K562 (cell line): ENCODE measurements around the gene ZNF346. TPM values are rescaled to one million over a fixed set of nuclear protein-coding genes. Genes with fewer than 3 reads are reported as not detected.

Source experiments
- BCOR ChIP-seq: fragments of 450-650 bp; IDR thresholded peaks from 2 replicates; pipeline ENCODE4 v1.6.1; 2016
- CCNT2 ChIP-seq: IDR thresholded peaks from 2 replicates; pipeline ENCODE4 v1.6.1; 2011; ENCODE audit warnings: borderline replicate concordance, low read depth, mild to moderate bottlenecking, moderate library complexity, mixed read lengths, low read length; ENCODE audit not compliant: insufficient read length; ENCODE audit errors: extremely low read depth
- DPF2 ChIP-seq: fragments of 450-650 bp; IDR thresholded peaks from 2 replicates; pipeline ENCODE4 v1.6.1; 2016
- KAT8 ChIP-seq: fragments of 450-650 bp; IDR thresholded peaks from 2 replicates; pipeline ENCODE4 v1.6.1; 2016; ENCODE audit warnings: low read depth, mild to moderate bottlenecking
- KDM4B ChIP-seq, 2 experiments: fragments of 450-650 bp in 1 of 2; sonication (generic) in 1 of 2; IDR thresholded peaks; 2 replicates each; pipeline ENCODE4 v1.6.1; 2016 to 2017; ENCODE audit warnings: borderline replicate concordance in 2 of 2, antibody characterized with exemption in 1 of 2, low read depth in 1 of 2, mild to moderate bottlenecking in 1 of 2
- MTA3 ChIP-seq: fragments of 450-650 bp; formaldehyde crosslinking; IDR thresholded peaks from 2 replicates; pipeline ENCODE4 v1.6.1; 2017; ENCODE audit warnings: mild to moderate bottlenecking, borderline replicate concordance
- NFE2 ChIP-seq: IDR thresholded peaks from 2 replicates; pipeline ENCODE4 v1.6.1; 2014; ENCODE audit warnings: antibody characterized with exemption, low read depth
- SREBF2 ChIP-seq: sonication (generic); formaldehyde crosslinking; IDR thresholded peaks from 2 replicates; pipeline ENCODE4 v1.4.0; 2020; ENCODE audit warnings: mild to moderate bottlenecking, missing genetic modification reagents
- ZNF232 ChIP-seq: sonication (generic); formaldehyde crosslinking; IDR thresholded peaks from 2 replicates; pipeline ENCODE4 v1.8.0; 2022; ENCODE audit warnings: mild to moderate bottlenecking, missing genetic modification reagents
- ZNF354B ChIP-seq: fragments of 250-450 bp; sonication (Bioruptor Pico); IDR thresholded peaks from 2 replicates; pipeline ENCODE4 v1.4.0; 2020
- polyA plus RNA-seq, 8 experiments: library from polyadenylated mRNA; depleted of rRNA in 4 of 8; stranded (reverse) in 5 of 8; unstranded in 3 of 8; fragments of >200 nt; fragmentation: Nextera tagmentation in 2 of 8; fragmentation: Illumina TruSeq in 1 of 8; extraction: Ambion mirVana in 2 of 8; extraction: Trizol in 1 of 8; gene quantifications; 2 replicates each; pipeline versions ENCODE4 v1.2.1 to v1.2.3, GENCODE V29; 2011 to 2014; ENCODE audit warnings: inconsistent platforms in 1 of 8, missing spikeins in 1 of 8
- total RNA-seq, 7 experiments: library from RNA; depleted of rRNA in 6 of 7; stranded (reverse); fragments of >200 nt in 6 of 7; fragmentation: Illumina TruSeq in 2 of 7; extraction: Trizol in 2 of 7; gene quantifications; 2 replicates each; pipeline versions ENCODE4 v1.2.1 to v1.2.3, GENCODE V29; 2011 to 2021; ENCODE audit warnings: low replicate concordance in 1 of 7
- TF ChIP-seq, protein P1 (sequence below), 2 experiments: fragments of 450-650 bp in 1 of 2; sonication (generic) in 1 of 2; formaldehyde crosslinking in 1 of 2; IDR thresholded peaks; 2 replicates each; pipeline versions ENCODE4 v1.7.1 to v1.9.0; 2016 to 2022; ENCODE audit warnings: inconsistent platforms in 1 of 2, mild to moderate bottlenecking in 1 of 2, missing genetic modification reagents in 1 of 2
- TF ChIP-seq, protein P2 (sequence below): fragments of 250-450 bp; sonication (Bioruptor Pico); IDR thresholded peaks from 2 replicates; pipeline ENCODE4 v1.8.0; 2021; ENCODE audit warnings: moderate library complexity, mild to moderate bottlenecking, inconsistent platforms
- TF ChIP-seq, protein P3 (sequence below): fragments of 200-400 bp; formaldehyde crosslinking; IDR thresholded peaks from 2 replicates; pipeline ENCODE4 v1.6.1; 2017; ENCODE audit warnings: mild to moderate bottlenecking, low read depth, low read length, moderate library complexity

Gene ZNF346
- total and polyA plus RNA-seq, 9 of the 15 experiments (the other 6 are each of a cell fraction or from before 2014, with no cell fraction given) = 5.0 to 25.1 (median 20.1) TPM

DNA sequence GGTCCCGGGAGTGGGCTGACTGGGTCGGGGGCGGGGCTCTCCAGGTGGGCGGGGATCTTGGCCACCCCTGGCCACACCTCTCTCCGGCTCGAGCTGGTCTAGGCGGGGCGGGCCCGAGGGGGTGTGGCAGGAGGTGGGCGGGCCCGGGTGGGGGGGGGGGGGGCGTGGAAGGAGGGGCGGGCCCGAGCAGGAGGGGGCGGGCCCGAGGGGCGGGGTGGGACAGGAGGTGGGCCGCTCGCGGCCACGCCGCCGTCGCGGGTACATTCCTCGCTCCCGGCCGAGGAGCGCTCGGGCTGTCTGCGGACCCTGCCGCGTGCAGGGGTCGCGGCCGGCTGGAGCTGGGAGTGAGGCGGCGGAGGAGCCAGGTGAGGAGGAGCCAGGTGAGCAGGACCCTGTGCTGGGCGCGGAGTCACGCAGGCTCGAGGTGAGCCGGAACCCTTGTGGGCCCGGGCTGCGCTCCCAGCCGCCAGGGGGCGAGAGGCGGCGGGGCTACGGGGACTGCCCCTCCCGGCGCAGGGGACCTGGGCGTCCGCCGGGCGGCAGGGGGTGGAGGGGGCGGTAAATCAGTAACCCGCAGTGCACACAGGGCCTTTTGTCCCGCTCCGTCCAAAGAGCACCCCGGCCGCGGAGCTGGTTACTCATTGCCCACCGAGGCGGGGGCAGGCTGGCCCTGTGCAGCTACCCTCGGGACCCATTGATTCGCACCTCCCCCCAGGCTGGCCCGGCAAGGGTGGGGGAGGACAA is 64.3 kb downstream of the ZNF346 start, which contains the start of gene FGFR4 (continued):
- TF ChIP-seq, protein P1, sequence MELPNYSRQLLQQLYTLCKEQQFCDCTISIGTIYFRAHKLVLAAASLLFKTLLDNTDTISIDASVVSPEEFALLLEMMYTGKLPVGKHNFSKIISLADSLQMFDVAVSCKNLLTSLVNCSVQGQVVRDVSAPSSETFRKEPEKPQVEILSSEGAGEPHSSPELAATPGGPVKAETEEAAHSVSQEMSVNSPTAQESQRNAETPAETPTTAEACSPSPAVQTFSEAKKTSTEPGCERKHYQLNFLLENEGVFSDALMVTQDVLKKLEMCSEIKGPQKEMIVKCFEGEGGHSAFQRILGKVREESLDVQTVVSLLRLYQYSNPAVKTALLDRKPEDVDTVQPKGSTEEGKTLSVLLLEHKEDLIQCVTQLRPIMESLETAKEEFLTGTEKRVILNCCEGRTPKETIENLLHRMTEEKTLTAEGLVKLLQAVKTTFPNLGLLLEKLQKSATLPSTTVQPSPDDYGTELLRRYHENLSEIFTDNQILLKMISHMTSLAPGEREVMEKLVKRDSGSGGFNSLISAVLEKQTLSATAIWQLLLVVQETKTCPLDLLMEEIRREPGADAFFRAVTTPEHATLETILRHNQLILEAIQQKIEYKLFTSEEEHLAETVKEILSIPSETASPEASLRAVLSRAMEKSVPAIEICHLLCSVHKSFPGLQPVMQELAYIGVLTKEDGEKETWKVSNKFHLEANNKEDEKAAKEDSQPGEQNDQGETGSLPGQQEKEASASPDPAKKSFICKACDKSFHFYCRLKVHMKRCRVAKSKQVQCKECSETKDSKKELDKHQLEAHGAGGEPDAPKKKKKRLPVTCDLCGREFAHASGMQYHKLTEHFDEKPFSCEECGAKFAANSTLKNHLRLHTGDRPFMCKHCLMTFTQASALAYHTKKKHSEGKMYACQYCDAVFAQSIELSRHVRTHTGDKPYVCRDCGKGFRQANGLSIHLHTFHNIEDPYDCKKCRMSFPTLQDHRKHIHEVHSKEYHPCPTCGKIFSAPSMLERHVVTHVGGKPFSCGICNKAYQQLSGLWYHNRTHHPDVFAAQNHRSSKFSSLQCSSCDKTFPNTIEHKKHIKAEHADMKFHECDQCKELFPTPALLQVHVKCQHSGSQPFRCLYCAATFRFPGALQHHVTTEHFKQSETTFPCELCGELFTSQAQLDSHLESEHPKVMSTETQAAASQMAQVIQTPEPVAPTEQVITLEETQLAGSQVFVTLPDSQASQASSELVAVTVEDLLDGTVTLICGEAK (IDR thresholded peaks at IDR 0.05) = 0 out of 2 replicates have a peak, but pooled peaks have one; percentile 26
- TF ChIP-seq, protein P1 (CRISPR knock-in tag; IDR thresholded peaks at IDR 0.05) = no peak
- TF ChIP-seq NFE2 = no peak
- TF ChIP-seq MTA3 = 0 out of 2 replicates have a peak, but pooled peaks have one; percentile 60
- peak; percentile 42; the same call in 1 of the 2 replicates for TF ChIP-seq DPF2
- TF ChIP-seq BCOR = 0 out of 2 replicates have a peak, but pooled peaks have one; percentile 13
- TF ChIP-seq KDM4B (IDR thresholded peaks at IDR 0.05; ENCODE audit: borderline replicate concordance in 2 of 2, low read depth in 1 of 2) = peak in 1 of 2 experiments; percentile 50; a peak in 1 of 4 replicates
- TF ChIP-seq KAT8 = no peak
- TF ChIP-seq ZNF354B (CRISPR knock-in tag) = no peak
- no peak for TF ChIP-seq SREBF2 (CRISPR knock-in tag)
- TF ChIP-seq ZNF232 (CRISPR knock-in tag) = peak; percentile 73; the same call in 1 of the 2 replicates
- TF ChIP-seq CCNT2 = peak; percentile 80
- TF ChIP-seq, protein P2, sequence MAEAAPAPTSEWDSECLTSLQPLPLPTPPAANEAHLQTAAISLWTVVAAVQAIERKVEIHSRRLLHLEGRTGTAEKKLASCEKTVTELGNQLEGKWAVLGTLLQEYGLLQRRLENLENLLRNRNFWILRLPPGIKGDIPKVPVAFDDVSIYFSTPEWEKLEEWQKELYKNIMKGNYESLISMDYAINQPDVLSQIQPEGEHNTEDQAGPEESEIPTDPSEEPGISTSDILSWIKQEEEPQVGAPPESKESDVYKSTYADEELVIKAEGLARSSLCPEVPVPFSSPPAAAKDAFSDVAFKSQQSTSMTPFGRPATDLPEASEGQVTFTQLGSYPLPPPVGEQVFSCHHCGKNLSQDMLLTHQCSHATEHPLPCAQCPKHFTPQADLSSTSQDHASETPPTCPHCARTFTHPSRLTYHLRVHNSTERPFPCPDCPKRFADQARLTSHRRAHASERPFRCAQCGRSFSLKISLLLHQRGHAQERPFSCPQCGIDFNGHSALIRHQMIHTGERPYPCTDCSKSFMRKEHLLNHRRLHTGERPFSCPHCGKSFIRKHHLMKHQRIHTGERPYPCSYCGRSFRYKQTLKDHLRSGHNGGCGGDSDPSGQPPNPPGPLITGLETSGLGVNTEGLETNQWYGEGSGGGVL (CRISPR knock-in tag) = no peak
- TF ChIP-seq, protein P3, sequence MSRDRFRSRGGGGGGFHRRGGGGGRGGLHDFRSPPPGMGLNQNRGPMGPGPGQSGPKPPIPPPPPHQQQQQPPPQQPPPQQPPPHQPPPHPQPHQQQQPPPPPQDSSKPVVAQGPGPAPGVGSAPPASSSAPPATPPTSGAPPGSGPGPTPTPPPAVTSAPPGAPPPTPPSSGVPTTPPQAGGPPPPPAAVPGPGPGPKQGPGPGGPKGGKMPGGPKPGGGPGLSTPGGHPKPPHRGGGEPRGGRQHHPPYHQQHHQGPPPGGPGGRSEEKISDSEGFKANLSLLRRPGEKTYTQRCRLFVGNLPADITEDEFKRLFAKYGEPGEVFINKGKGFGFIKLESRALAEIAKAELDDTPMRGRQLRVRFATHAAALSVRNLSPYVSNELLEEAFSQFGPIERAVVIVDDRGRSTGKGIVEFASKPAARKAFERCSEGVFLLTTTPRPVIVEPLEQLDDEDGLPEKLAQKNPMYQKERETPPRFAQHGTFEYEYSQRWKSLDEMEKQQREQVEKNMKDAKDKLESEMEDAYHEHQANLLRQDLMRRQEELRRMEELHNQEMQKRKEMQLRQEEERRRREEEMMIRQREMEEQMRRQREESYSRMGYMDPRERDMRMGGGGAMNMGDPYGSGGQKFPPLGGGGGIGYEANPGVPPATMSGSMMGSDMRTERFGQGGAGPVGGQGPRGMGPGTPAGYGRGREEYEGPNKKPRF = no peak
